ENCODE measurements around the gene TMEM134. TPM values are rescaled to one million over a fixed set of nuclear protein-coding genes. Genes with fewer than 3 reads are reported as not detected.

TMEM134 gene
- total and polyA plus RNA-seq, 10 of the 15 experiments (the other 5 are each of a cell fraction or from before 2014, with no cell fraction given): 1.6 to 93.8 (median 27.8) TPM

GRCh38 chr11:67450796-67451657 lies 18.0 kb downstream of the TMEM134 start:
- DNase-seq (ENCODE audit: low read depth, low spot score) (no peak), FAIRE-seq (no peak), ATAC-seq (no peak)
- Histone ChIP-seq H3K9ac (ENCODE audit: control insufficient read depth, insufficient read depth, low read length) (no peak overlapping the region), H3K79me2 (ENCODE audit: control insufficient read depth, insufficient read depth, low read length) (peaks cover 2% of the 10 kb centered on the region), H3K27me3 (replicated peaks in 1 of 2; ENCODE audit: control insufficient read depth in 2 of 2, insufficient read depth in 2 of 2, low read length in 1 of 2) (no peaks in the 10 kb centered on the region), H3K4me2 (ENCODE audit: control insufficient read depth, insufficient read depth) (no peak overlapping the region), H3K36me3 (ENCODE audit: control insufficient read depth in 2 of 2, insufficient read depth in 2 of 2, low read length in 1 of 2) (no peaks in the 10 kb centered on the region), H3K9me3 (replicated peaks; ENCODE audit: control insufficient read depth, insufficient read depth, low read length) (no peaks in the 10 kb centered on the region), H3K4me1 (ENCODE audit: control insufficient read depth, insufficient read depth, low read length) (peaks cover 13% of the 10 kb centered on the region), H3K27ac (ENCODE audit: control insufficient read depth, insufficient read depth) (no peak overlapping the region), H3K4me3 (no peak overlapping the region), H2AFZ (ENCODE audit: control insufficient read depth, low read depth, low read length) (no peak overlapping the region), H4K20me1 (ENCODE audit: control insufficient read depth, insufficient read depth) (no peaks in the 10 kb centered on the region)
- 74% methylated on average over 22 of the region's 25 CpGs for WGBS (ENCODE audit: insufficient coverage, insufficient replicate concordance, low lambda C conversion rate, missing lambda C conversion rate)
- intact Hi-C loops (cut with micrococcal nuclease; ENCODE audit: unreplicated experiment) (no loop called here), in situ Hi-C loops (cut with MboI) (no loop called here)
- TF ChIP-seq SMAD5 (IDR thresholded peaks at IDR 0.05; ENCODE audit: low read depth) (no peak), PBX3 (IDR thresholded peaks at IDR 0.05; ENCODE audit: insufficient replicate concordance, low read depth, low read length) (no peak), SUPT20H (IDR thresholded peaks at IDR 0.05; ENCODE audit: borderline replicate concordance, control insufficient read depth, low read depth, low read length) (no peak), CEBPB (IDR thresholded peaks at IDR 0.05; ENCODE audit: borderline replicate concordance in 1 of 2, low read depth in 2 of 2, low read length in 2 of 2) (no peak), BMI1 (IDR thresholded peaks at IDR 0.05; ENCODE audit: borderline replicate concordance) (no peak), STAT1 (conservative IDR thresholded peaks at IDR 0.05) (no peak), CBX5 (IDR thresholded peaks at IDR 0.05; ENCODE audit: low read depth) (no peak), ZNF384 (IDR thresholded peaks at IDR 0.05; ENCODE audit: borderline replicate concordance, low read depth, low read length) (no peak)
- ChIA-PET POLR2A (interaction anchor here (1.0 to 1.6 kb wide), 4 partner anchors 8 to 18 kb away, joined by 3 to 6 read pairs (median 4); partner anchors contain the start of gene TMEM134), RAD21 (ENCODE audit: unreplicated experiment) (no interaction called here), SMC1A (ENCODE audit: uncharacterized antibody, unreplicated experiment) (interaction anchor here (1.2 to 1.4 kb wide), 3 partner anchors 8 to 53 kb away, joined by 4 to 5 read pairs (median 4); no protein-coding TSS in a partner anchor), CTCF (interaction anchor here (1.2 kb wide), 2 partner anchors 12 to 50 kb away, joined by 3 to 4 read pairs; partner anchors contain the start of gene PPP1CA)
- BruUV-seq (replicated peaks): no TSS peak

All from GM12878 (cell line).